PC-3 (cell line): ENCODE data around the gene ACAP3. TPM values are rescaled to one million over a fixed set of nuclear protein-coding genes. Genes with fewer than 3 reads are reported as not detected.

Source experiments
- ATAC-seq: fragments of 200-7000 bp; cut with Tn5 transposase; 2 replicates; pipeline ENCODE4 v1.9.1; 2020; ENCODE audit warnings: mild to moderate bottlenecking, moderate library complexity
- BruUV-seq: library from RNA; stranded (reverse); fragments of 400-500 nt; replicated peaks from 2 replicates; lab custom pipeline; 2021; lab: Mats Ljungman, UMichigan
- CTCF ChIA-PET: fragments of 300-600 bp; sonication (Branson Sonifier 250); formaldehyde crosslinking; loops from one replicate; lab custom pipeline; 2022; ENCODE audit warnings: antibody characterized with exemption; lab: Charles Lee
- POLR2A ChIA-PET: fragments of 300-600 bp; sonication (Branson Sonifier 250); formaldehyde crosslinking; loops from one replicate; lab custom pipeline; 2022; ENCODE audit warnings: antibody characterized with exemption; ENCODE audit not compliant: unreplicated experiment; lab: Charles Lee
- DNase-seq: peaks from one replicate; pipeline ENCODE4 v3.0.0-alpha.2; 2015
- H2AFZ ChIP-seq: fragments of 300-600 bp; sonication (generic); 2 replicates; pipeline ENCODE4 v1.6.0; 2016; ENCODE audit warnings: antibody characterized with exemption, low read length
- H3F3A ChIP-seq: fragments of 300-600 bp; sonication (generic); one replicate; pipeline ENCODE4 v1.6.0; 2017; ENCODE audit warnings: antibody characterized with exemption, low read length, control low read depth, mild to moderate bottlenecking; ENCODE audit not compliant: unreplicated experiment
- H3K27ac ChIP-seq: fragments of 300-600 bp; sonication (generic); 2 replicates; pipeline ENCODE4 v1.5.1; 2016; ENCODE audit warnings: mild to moderate bottlenecking, low read length
- H3K27me3 ChIP-seq: fragments of 300-600 bp; sonication (generic); 2 replicates; pipeline ENCODE4 v1.6.1; 2016; ENCODE audit warnings: low read length, mixed read lengths
- H3K36me3 ChIP-seq: fragments of 300-600 bp; sonication (generic); 2 replicates; pipeline ENCODE4 v1.6.1; 2016; ENCODE audit warnings: low read depth, mixed run types, low read length, mixed read lengths
- H3K4me1 ChIP-seq: fragments of 300-600 bp; sonication (generic); 2 replicates; pipeline ENCODE4 v1.5.1; 2016; ENCODE audit warnings: low read length; ENCODE audit not compliant: insufficient read depth
- H3K4me2 ChIP-seq: fragments of 300-600 bp; sonication (generic); 2 replicates; pipeline ENCODE4 v1.6.0; 2016; ENCODE audit warnings: low read length
- H3K4me3 ChIP-seq: fragments of 300-600 bp; sonication (generic); 2 replicates; pipeline ENCODE4 v1.5.1; 2016; ENCODE audit warnings: mild to moderate bottlenecking, low read length, mixed read lengths
- H3K79me2 ChIP-seq: fragments of 300-600 bp; sonication (generic); 2 replicates; pipeline ENCODE4 v1.6.1; 2017; ENCODE audit warnings: low read length, mixed read lengths
- H3K9ac ChIP-seq: fragments of 300-600 bp; sonication (generic); 2 replicates; pipeline ENCODE4 v1.6.0; 2016; ENCODE audit warnings: mild to moderate bottlenecking, low read length
- H3K9me2 ChIP-seq: fragments of 300-600 bp; sonication (generic); replicated peaks from 2 replicates; pipeline ENCODE4 v1.6.1; 2016; ENCODE audit warnings: mixed run types, low read length, mixed read lengths
- H3K9me3 ChIP-seq: fragments of 300-600 bp; sonication (generic); 2 replicates; pipeline ENCODE4 v1.6.1; 2016; ENCODE audit warnings: low read length, mixed read lengths
- H4K20me1 ChIP-seq: fragments of 300-600 bp; sonication (generic); 2 replicates; pipeline ENCODE4 v1.6.1; 2016; ENCODE audit warnings: low read length, mixed read lengths
- CTCF ChIP-seq: fragments of 300-600 bp; sonication (generic); conservative IDR thresholded peaks from 2 replicates; pipeline ENCODE4 v1.5.1; 2017; ENCODE audit warnings: antibody characterized with exemption, low read depth, mild to moderate bottlenecking, low read length
- EZH2 ChIP-seq: fragments of 300-600 bp; sonication (generic); IDR thresholded peaks from one replicate; pipeline ENCODE4 v1.6.1; 2017; ENCODE audit warnings: antibody characterized with exemption, mild to moderate bottlenecking, low read length; ENCODE audit not compliant: unreplicated experiment
- EZH2phosphoT487 ChIP-seq: fragments of 300-600 bp; sonication (generic); IDR thresholded peaks from 2 replicates; pipeline ENCODE4 v1.6.1; 2018; ENCODE audit warnings: mild to moderate bottlenecking, antibody characterized with exemption, low read length, borderline replicate concordance
- intact Hi-C: fragments of 100-400 bp; cut with micrococcal nuclease; formaldehyde crosslinking; loops from 2 replicates; pipeline ENCODE4 v1.9.0; 2023
- total RNA-seq: library from RNA; depleted of rRNA; stranded (reverse); fragments of >200 nt; gene quantifications from 2 replicates; pipeline ENCODE4 v1.2.3, GENCODE V29; 2014

ACAP3 gene
- total RNA-seq, 1 experiment from 2014 or later: 116 TPM

DNA sequence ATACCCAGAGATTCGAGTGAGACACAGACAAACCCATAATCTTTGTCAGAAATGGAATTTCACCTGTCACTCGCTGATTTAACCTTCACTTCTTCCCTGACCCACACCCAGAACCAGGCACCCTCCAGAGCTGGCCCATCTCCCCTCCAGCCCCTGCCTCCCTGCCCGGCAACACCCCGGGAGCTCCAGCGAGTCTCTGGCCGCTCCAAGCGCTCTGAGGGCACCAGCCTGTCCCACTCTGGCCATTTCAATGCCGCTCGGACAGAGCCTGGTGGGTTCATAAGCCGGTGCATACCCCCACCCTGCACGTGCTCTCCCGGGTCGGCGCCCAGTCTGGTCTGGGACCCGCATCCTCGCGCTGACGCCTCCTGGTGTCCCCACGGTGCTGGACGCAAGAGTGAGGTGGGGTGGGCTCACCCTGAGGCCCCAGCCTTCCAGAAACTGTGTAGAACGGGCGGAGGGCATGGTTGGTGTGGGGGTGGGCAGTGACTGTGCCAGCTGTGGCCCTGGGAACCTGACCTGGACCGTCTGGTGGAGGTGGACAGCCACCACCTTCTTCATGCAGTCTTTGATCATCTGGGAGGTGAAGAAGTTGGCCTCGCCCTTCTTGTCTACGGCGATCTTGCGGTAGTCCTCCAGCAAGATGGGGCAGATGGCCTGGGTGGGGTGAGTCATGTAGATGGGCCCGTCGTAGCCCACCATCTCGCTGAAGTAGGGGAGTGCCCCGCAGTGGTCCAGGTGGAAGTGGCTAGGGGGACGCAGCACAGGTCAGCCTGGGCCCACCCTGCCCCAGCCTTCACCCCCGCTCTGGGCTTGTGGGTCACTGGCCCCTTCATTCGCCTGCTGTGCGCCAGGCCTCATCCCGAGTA, 11.3 kb upstream of the ACAP3 start:
- no TSS peak for BruUV-seq

DNA sequence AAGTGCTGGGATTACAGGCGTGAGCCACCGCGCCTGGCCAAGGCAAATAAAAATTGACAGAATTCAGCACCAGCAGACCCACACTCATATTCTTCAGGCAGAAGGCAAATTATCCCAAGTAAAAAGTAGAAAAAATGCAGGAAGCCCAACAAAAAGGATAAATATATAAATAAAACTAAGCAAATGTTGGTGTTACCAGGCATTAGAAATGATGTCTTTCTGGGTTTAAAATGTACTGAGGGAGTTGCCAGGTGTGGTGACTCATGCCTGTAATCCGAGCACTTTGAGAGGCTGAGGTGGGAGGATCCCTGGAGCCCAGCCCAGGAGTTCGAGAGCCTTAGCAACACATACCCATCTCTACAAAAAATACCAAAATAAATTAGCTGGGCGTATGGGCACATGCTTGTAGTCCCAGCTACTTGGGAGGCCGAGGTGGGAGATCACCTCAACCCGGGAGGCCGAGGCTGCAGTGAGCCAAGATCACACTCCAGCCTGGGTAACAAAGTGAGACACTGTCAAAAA, 10.5 kb upstream of the ACAP3 start:
- Histone ChIP-seq H3F3A (peaks cover 9% of the 10 kb centered on the region), H4K20me1 (peaks cover 25% of the 10 kb centered on the region), H3K79me2 (peaks cover 78% of the 10 kb centered on the region), H3K9ac (no peak overlapping the region), H2AFZ (no peak overlapping the region), H3K36me3 (peaks cover 41% of the 10 kb centered on the region), H3K27me3 (no peaks in the 10 kb centered on the region), H3K27ac (peak overlapping the region; percentile 60), H3K4me1 (peaks cover 35% of the 10 kb centered on the region), H3K9me2 (no peaks in the 10 kb centered on the region), H3K4me3 (no peak overlapping the region), H3K9me3 (no peaks in the 10 kb centered on the region), H3K4me2 (peak overlapping the region; percentile 68)
- TF ChIP-seq CTCF: no peak
- TF ChIP-seq EZH2: no peak
- TF ChIP-seq EZH2phosphoT487: no peak
- DNase-seq (peak; percentile 99), ATAC-seq (peak; percentile 92)
- POLR2A ChIA-PET: interaction anchor here (0.6 kb wide), 1 partner anchor 9 kb away, joined by 3 read pairs; no protein-coding TSS in a partner anchor
- CTCF ChIA-PET: interaction anchor here (0.6 kb wide), 1 partner anchor 20 kb away, joined by 3 read pairs; no protein-coding TSS in a partner anchor
- BruUV-seq: TSS peak; percentile 9
- intact Hi-C loops: loop anchor here (1.0 kb wide), 1 partner anchor 26 kb away; no protein-coding TSS in a partner anchor

More for the DNA sequence above, 11.3 kb upstream of the ACAP3 start:
- Histone ChIP-seq H3K4me2 (no peak overlapping the region), H3K27ac (peak overlapping the region; percentile 60), H3F3A (peaks cover 9% of the 10 kb centered on the region), H3K9me3 (no peaks in the 10 kb centered on the region), H3K9me2 (no peaks in the 10 kb centered on the region), H2AFZ (no peak overlapping the region), H3K9ac (no peak overlapping the region), H3K79me2 (peaks cover 82% of the 10 kb centered on the region), H3K4me1 (peaks cover 40% of the 10 kb centered on the region), H3K36me3 (peaks cover 33% of the 10 kb centered on the region), H3K27me3 (no peaks in the 10 kb centered on the region), H4K20me1 (peaks cover 29% of the 10 kb centered on the region), H3K4me3 (no peak overlapping the region)
- intact Hi-C loops: loop anchor here (1.0 kb wide), 1 partner anchor 25 kb away; no protein-coding TSS in a partner anchor
- no peak for ATAC-seq
- ChIA-PET POLR2A (interaction anchor here (0.6 kb wide), 1 partner anchor 9 kb away, joined by 3 read pairs; no protein-coding TSS in a partner anchor), CTCF (interaction anchor here (0.6 kb wide), 1 partner anchor 19 kb away, joined by 3 read pairs; no protein-coding TSS in a partner anchor)
- no peak for DNase-seq
- TF ChIP-seq CTCF (no peak), EZH2phosphoT487 (no peak), EZH2 (no peak)
